Measurements from ENCODE around the gene HERC2.

DNA sequence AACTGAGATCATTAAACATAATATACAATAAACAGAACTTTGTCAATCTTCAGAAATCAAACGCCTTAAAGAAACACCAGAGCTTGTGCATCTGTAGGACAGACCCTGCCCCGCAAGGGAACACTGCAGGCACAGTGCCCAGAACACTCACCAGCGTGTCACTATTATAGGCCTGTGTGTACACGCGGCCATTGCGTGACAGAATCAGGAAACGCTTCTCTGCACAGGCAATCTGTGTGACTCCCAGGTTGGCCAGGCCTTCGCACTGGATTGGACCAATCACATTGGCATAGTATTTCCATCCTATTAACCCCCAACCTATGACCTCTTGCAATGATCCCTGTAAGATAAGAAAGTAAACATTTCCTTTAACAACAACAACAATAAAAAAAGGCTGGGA lies 52.9 kb downstream of the HERC2 start:
- TF ChIP-seq CHD2 (IDR thresholded peaks at IDR 0.05; ENCODE audit: low read length): no peak
- TF ChIP-seq HDAC2 (IDR thresholded peaks at IDR 0.05; ENCODE audit: borderline replicate concordance in 1 of 2, low read depth in 2 of 2, low read length in 2 of 2): no peak
- TF ChIP-seq CTCF (IDR thresholded peaks at IDR 0.05; ENCODE audit: control extremely low read depth in 1 of 3, insufficient read depth in 1 of 3, low read depth in 1 of 3, low read length in 3 of 3): no peak
- TF ChIP-seq, protein P1, sequence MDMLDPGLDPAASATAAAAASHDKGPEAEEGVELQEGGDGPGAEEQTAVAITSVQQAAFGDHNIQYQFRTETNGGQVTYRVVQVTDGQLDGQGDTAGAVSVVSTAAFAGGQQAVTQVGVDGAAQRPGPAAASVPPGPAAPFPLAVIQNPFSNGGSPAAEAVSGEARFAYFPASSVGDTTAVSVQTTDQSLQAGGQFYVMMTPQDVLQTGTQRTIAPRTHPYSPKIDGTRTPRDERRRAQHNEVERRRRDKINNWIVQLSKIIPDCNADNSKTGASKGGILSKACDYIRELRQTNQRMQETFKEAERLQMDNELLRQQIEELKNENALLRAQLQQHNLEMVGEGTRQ (IDR thresholded peaks at IDR 0.05; ENCODE audit: low read length): no peak
- no peak for TF ChIP-seq POLR2A (IDR thresholded peaks at IDR 0.05; ENCODE audit: control extremely low read depth in 1 of 2, low read depth in 2 of 2, low read length in 2 of 2)
- no peak for TF ChIP-seq EZH2 (IDR thresholded peaks at IDR 0.05; ENCODE audit: low read depth, low read length, severe bottlenecking)
- no peak for TF ChIP-seq EGR1 (IDR thresholded peaks at IDR 0.05; ENCODE audit: borderline replicate concordance, low read depth, low read length)
- TF ChIP-seq BCL11A (IDR thresholded peaks at IDR 0.05; ENCODE audit: low read depth in 2 of 2, low read length in 2 of 2): no peak
- no peak for TF ChIP-seq POLR2AphosphoS5 (IDR thresholded peaks at IDR 0.05; ENCODE audit: low read depth, low read length)
- TF ChIP-seq RAD21 (IDR thresholded peaks at IDR 0.05 in 1 of 2, conservative IDR thresholded peaks at IDR 0.05 in 1 of 2; ENCODE audit: low read depth in 2 of 2, low read length in 2 of 2): no peak
- no peak for TF ChIP-seq TEAD4 (IDR thresholded peaks at IDR 0.05; ENCODE audit: low read depth, low read length)
- TF ChIP-seq RFX5 (IDR thresholded peaks at IDR 0.05; ENCODE audit: borderline replicate concordance, low read depth, low read length): no peak
